GM21717 (cell line): ENCODE data around the gene BRD9.
"Not testable (repeated sequence)": the region's sequence is repeated elsewhere in the genome, so short reads cannot be mapped to it uniquely, and the experiment has no call there.

Experiments
- ATAC-seq: cut with Tn5 transposase; IDR thresholded peaks from one replicate; pipeline ENCODE4 v1.9.1; 2021; ENCODE audit warnings: mild to moderate bottlenecking, moderate library complexity; ENCODE audit not compliant: unreplicated experiment

BRD9 gene

DNA sequence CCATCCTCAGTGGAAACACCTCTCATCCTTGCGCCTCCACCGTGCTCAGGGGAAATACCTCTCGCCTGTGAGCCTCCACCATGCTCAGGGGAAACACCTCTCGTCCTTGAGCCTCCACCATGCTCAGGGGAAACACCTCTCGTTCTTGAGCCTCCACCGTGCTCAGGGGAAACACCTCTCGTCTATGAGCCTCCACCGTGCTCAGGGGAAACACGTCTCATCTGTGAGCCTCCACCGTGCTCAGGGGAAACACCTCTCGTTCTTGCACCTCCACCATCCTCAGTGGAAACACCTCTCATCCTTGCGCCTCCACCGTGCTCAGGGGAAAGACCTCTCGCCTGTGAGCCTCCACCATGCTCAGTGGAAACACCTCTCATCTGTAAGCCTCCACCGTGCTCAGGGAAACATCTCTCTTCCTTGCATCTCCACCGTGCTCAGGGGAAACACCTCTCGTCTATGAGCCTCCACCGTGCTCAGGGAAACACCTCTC is 46.0 kb downstream of the BRD9 start:
- ATAC-seq = not testable (repeated sequence)

DNA sequence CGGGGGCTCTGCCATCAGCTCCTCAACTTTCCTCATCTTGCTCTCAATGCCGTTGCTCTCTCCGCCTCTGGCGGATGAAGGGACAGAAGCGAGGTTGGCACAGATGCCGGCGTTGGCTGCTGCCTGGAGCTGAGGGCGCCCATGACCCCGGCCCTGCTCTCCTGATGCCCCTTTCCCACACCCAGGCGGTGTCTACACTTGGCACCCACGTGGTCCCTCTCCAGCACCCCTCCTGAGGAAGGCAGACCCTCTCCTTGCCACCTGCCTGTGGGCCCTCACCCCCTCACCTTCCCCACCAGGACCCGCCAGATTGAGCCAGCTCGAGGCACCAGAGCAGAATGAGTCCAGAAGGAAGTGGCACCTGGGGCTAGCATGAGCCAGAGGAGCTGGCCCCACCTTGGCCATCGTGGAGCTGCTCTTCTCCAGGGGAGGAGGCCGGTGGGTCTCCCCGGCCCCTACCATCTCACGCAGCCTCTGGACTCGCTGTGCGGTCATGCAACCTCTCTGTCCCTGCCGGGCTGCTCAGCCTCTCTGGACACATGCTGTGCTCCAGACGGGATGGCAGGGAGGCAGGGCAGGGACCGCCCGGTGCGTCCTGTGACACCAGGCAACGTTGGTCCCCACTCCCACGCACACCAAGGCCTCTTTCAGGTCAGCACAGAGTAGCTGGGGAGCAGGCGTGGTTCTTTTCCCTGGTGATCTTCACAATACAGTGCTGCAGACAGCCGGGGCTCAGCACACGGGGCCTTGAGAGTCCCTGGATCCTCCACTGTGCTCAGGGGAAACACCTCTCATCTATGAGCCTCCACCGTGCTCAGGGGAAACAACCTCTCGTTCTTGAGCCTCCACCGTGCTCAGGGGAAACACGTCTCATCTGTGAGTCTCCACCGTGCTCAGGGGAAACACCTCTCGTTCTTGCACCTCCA is 46.7 kb downstream of the BRD9 start:
- not testable (repeated sequence) for ATAC-seq

DNA sequence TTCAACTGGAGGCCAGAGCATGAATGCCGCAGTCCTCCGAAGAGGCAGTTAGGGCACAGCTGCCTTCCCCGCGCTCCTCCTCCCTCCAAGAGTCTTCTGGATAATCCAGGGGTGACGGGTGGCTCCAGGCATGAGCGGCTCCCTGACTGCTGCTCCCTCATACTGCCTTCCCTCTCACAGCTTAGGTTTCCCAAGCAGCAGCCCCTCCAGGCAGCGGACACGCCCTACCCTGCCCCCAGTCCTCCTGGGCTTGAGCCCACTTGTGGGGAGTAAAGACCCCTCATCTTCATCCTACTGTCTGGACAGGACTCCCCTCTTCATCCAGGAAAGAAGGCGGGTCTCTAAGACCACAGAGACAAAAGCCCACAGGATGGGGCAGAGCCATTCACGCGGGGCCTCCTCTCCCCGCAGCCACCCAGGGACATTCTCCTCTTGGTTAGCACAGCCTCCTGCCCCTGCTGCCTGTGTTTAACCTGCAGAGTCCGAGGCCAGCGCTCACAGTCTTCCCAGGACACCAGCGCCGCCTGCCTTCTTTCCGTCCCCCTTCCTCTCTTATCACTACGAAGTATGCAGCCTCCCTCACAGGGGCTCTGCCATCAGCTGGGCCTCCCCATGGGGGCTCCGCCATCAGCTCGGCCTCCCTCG is 47.4 kb downstream of the BRD9 start:
- not testable (repeated sequence) for ATAC-seq

DNA sequence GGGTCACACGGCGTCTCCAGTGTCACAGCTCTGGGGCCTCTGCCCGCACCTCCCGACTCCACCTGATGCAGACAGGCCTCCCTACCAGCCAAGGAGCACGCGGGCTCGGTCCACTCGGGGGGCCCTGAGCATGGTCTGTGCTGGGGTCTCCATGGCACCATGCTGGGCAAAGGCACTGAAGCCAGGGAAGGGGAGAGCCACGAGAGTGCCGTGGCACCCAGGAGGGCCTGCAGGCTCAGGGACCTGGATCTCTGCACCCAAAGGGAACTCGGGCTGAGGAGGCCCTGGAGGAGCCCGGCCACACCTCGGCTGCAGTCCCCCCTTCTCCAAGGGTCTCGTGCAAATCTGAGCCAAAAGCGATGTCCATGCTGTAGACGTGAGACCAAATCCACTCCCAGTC is 48.2 kb downstream of the BRD9 start:
- ATAC-seq = not testable (repeated sequence)

DNA sequence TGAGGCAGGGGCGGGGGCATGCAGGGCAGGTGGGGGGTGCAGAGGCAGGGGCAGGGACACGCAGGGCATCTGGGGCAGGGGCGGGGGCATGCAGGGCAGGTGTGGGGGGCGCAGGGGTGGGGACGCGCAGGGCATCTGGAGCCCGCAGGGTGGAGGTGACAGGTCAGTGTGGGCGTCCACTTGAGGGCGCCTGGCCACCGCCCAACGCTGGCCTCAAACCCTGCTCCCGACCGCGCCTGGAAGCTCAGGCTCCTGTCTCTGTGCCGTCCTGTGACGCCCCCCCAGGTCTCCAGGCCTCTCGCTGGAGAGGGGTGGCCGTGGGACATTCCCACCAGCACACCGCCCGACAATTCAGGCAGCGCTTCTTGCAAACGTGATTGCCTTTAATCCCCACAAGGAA is 48.7 kb downstream of the BRD9 start:
- not testable (repeated sequence) for ATAC-seq

DNA sequence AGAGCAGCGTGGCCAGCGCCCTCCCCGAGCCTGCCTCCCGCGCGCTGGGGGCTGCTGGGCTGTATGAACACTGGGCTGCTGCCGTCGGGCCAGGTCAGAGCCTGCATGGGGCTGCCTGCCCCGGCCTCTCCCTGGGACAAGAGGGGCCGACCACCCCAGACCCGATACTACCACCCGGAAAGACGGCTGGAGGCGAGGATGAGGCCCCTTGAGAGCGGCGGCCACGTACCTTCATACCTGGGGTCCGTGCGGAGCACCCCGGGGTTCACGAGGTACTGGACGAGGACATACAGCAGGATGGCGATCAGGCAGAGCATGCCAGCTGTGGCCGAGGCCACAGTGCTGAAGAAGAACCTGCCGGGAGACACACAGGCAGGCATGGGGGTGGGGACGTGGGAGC is 49.2 kb downstream of the BRD9 start:
- not testable (repeated sequence) for ATAC-seq

DNA sequence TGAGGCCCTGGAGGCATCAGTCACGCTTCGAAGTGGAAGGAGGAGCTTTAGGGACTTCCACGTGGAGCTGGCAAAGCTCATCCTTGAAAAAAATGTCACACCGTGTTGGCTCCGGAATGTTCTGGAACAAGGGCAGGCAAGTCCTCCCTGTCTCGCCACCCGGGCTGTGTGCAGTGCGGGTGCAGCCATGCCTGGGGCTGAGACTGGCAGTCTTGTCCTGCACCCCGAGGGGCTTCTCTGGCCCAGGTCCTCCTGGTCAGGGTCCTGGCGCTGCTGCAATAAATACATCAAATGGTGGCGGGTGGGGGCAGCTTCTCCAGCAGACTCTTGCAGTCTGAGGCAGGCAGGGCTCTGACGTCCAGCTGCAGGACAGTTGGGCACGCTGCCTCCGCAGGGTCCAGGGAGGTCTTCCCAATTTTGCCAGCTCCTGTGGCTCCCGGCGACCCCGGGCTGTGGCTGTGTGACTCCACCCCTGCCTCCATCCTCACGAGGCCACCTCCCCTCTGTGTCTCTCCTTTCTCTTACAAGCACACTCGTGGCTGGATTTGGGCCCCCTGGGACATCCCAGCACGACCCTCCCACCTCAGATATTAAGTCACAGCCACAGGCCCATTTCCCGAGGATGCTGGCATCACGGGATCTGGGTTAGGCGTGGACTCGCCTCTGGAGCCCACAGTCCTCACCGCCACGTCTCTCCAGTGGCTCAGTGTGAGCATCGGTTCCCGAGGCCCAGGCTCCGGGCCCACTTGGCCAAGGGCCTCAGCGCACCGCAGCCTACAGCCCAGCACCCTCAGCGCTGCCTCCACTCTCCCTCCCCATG is 50.0 kb downstream of the BRD9 start:
- not testable (repeated sequence) for ATAC-seq

DNA sequence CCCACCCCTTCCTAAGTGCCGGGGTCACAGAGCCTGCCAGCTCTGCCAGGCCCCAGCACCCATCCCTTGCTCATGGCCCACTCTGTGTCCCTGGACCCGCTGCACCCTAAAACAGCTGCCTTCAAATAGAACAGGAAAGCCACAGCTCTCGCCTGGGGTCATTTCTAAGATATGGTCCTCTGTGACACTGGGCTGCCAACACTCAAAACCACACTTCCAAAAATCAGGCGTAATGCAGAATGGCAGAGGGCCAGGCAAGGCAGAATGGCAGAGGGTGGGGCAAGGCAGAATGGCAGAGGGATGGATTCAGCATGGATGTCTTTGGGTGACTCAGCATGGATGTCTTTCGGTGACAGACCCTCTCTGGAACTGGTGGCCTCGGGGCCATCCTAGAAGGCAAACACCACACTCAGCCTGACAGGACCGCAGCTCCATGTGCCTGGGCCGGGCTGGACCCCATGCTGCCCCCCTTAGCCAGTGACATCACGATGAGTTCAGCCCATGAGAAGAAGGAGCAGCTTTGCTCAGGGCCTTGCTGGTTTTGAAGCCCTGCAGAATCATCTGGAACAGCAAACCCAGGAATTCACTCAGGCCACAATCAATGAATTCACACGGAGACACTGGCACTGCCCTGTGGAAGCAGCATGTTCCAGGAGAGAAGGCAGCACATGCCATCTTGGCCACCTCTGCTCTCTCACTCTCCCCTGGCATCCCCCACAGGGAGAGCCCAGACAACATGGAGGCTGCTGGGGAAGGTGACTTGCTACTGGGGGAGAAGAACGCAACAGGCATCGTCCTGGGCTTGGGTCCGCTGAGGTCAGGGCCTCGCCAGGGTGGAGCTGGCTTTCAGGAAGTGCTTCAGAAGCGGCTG is 50.8 kb downstream of the BRD9 start:
- not testable (repeated sequence) for ATAC-seq

DNA sequence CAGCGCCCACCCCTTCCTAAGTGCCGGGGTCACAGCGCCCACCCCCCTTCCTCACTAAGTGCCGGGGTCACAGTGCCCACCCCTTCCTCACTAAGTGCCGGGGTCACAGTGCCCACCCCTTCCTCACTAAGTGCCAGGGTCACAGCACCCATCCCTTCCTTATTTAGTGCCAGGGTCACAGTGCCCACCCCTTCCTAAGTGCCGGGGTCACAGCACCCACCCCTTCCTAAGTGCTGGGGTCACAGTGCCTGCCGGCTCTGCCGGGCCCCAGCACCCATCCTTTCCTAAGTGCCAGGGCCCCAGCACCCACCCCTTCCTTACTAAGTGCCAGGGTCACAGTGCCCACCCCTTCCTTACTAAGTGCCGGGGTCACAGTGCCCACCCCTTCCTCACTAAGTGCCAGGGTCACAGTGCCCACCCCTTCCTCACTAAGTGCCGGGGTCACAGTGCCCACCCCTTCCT is 51.6 kb downstream of the BRD9 start:
- ATAC-seq = not testable (repeated sequence)

DNA sequence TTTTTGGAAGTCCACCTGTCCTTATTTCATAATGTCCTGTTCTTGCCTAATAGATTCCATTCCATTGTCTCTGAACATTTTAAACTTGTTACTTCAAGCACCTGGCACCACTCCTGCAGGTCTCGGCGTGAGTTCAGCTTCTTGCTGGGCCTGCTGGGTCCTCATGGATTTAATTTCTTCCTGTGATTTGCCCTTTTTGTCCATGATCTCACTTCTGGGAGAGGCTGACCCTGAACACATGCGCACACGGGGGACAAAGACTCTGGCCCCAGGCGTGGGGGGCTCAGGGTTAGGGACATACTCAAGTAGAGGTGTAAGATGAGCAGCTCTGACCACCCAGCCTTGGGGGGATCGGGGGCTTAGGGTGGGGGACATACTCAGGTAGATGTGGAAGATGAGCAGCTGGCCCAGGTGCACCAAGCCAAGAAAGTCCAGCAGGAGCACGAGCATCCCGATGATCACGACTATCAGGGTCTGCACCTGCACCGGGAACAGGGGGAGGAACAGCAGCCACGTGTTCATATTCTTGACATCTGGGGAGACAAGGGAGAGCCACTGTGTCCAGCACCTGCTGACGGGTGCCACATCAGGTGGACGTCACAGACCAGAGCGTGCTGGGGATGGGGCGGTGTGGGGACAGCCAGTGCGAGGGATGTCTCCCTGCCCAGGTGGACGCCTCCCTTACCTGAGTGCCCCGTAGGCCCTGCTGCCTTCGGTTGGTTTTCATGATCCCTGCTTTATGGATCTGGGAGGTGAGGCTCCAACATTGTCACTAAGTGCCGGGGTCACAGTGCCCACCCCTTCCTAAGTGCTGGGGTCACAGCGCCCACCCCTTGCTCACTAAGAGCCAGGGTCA is 52.3 kb downstream of the BRD9 start:
- not testable (repeated sequence) for ATAC-seq

DNA sequence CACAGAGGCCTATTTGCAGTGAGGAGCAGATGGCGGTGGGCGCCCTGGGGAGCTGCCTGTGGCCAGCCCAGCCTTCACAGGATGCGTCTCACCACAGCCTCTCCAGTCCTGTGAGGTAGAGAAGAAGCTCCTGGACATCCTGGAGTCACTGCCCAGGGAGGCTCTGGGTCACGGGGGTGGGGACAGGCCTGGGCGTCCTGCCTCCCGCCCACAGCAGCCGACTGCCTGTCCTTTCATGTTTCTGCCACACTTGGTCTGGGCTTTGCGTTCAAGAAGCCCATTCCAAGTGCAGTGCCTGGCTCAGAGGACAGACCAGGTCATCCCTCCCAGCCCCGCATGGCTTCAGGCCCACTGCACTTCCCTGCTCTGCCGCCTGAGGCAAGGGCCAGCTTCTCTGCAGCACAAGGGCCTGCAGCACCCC is 54.2 kb downstream of the BRD9 start:
- not testable (repeated sequence) for ATAC-seq

DNA sequence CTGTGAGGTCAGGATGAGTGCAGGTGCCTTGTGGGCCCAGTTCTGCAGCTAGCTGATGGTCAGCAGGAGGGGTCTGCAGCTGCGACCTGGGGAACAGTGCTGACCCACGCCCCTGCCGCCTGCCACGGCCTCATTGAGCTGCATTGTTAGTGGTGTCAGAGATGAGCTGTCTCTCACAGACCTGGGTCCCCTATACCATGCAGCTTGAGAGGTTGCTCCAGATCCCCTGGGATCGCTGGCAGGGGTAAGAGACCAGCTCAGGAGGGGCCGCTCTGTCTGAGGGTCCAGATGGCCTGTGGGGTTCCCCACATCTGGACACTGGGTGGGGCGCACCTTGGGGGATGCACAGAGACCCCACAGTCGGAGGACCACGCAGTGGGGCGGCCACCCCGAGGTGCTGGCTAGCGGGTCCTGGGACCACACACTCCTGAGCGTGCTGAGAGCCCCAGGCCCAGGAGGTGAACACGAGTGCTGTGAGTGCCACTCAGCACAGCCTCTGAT is 54.9 kb downstream of the BRD9 start:
- not testable (repeated sequence) for ATAC-seq

DNA sequence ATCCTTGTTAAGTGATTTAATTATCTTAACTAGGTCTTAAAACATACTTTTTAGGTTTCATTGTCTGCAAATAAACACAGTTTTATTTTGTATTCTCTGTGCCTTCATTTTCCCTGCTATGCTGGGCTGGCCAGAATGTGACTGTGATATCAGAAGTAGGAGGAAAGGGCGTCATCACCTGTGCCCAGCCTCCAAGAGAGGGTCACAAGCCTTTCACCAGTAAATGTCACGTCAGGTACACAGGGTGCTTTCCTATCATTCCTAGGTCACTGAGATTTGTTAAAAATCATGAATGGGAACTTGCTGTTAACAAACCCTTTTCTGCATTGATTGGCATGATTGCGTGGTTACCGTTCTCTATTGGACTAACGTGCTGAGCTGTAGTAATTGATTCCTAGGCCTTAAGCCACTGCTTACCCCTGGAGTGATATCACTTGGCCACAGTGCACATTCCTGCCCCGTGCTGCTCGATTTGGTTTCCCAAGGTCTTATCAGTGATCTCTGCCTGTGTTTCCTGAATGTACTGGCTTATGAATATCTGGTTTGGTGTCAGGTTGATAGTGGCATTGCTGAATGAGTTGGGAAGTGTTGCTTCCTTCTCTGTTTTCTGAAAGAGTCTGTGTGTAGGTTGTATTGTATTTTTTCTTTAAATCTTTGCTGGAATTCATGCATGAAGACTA is 56.5 kb downstream of the BRD9 start:
- not testable (repeated sequence) for ATAC-seq

DNA sequence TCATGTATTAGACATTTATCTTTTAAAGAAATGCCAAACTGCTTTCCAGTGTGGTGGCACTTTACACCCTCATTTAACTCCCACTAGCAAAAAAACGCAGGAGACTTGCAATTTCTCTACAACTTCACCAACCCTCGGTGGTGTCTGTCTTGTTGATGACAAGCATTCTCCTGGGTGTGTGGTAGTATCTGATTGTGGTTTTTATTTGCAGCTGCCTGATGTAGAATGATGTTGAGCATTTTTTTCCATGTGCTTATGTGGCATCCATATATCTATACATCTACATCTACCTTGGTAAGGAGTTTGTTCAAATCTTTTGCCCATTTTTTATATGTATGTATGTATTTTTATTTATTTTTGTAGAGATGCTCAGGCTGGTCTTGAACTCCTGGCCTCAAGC is 58.6 kb downstream of the BRD9 start:
- not testable (repeated sequence) for ATAC-seq

DNA sequence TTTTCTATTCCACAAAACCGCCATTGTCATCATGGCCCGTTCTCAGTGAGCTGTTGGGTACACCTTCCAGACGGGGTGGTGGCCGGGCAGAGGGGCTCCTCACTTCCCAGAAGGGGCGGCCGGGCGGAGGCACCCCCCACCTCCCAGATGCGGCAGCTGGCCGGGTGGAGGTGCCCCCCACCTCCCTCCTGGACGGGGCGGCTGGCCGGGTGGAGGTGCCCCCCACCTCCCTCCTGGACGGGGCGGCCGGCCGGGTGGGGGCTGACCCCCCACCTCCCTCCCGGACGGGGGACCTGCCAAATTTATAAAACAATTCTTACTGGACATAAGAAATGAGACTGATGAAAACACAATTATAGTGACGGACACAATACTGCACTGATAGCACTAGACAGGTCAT is 64.4 kb downstream of the BRD9 start:
- not testable (repeated sequence) for ATAC-seq

DNA sequence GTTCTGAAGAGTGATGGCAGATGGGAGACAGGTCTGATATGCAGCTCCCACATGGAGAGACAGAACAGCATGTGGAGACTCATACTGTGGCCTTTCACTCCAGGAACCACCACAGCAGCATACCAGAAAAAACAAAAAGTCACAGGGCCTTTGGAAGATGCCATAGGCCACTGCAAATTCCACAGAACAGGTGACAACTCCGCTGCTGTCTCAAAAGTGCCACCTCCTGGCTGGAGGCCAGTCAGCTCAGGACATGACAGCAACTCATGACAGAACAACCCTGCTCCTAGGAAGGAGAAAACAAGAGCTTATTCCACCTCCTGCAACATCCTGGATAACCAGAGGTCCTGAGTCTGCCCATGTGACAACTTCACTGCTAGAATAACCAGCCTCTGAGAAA is 67.1 kb downstream of the BRD9 start:
- ATAC-seq = not testable (repeated sequence)

DNA sequence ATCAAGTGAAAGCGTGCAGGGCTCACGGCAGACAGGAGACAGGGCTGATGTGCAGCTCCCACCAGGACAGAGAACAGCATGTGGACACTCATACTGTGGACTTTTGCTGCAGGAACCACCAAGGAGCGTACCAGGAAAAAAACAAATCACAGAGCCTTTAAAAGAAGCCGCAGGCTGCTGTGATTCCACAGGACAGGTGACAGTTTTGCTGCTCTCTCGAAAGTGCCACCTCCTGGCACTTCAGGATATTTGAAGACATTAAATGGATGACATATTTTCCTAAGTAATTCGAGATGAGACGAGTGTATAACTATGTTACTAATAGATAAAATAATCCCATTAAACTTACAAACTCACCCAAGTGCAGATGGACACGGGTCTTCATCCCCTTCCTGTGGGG is 71.1 kb downstream of the BRD9 start:
- no peak for ATAC-seq

DNA sequence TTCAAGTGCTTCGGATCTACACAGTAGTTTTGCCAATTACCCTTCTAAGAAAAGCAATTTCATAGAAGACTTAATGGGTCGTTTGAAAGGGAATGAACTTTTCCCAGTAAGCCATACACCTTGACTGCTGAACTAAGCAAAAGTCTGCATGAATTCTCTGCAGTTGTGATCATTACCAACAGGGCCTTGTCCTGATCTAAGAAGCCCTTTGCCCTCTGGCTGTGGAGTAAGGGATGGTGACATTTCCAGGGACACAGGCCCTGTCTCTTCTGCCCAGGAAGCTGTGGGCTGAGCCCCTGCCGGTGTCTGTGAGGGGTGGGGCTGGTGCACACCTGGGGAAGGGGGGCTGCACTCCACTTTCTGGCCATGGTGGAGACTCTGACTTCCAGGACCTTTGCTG is 72.4 kb downstream of the BRD9 start:
- no peak for ATAC-seq
